ENCODE results near the gene UTS2B.
"Not testable (repeated sequence)": the region's sequence is repeated elsewhere in the genome, so short reads cannot be mapped to it uniquely, and the experiment has no call there.

UTS2B gene

DNA sequence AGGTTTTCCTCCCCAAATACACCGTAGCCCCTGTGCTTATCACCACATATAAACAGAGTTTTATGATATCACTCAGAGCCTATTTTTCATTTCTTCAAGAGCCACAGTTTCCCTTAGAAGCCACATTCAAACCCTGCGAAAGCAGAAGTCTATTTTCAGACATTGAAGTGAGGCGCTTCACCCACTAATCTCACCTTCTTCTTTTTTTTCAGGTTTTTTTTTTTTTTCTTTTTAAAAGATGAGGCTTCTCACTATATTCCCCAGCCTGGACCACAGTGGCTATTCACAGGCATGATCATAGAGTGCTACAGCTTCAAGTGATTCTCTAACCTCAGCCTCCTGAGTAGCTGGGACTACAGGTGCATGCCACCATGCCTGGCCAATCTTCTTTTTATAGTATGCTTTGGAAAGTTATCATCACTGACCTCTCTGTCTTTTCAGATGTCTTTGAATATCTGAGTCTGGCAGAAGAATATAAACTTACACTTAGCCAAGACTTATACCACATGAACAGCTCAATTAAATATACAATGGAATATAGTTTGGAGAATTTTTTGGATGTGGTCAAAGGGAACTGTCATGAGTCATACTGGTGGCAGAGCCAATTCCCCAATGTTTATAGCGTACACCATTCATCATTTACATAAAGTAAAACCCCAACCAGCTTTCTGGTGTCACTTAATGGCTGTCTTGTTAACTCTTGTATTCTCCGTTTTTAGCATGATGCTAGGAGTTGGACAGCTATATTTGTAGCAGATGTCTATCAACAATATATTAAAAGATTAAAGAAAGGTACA is 60.8 kb downstream of the UTS2B start:
- DNase-seq: no peak

DNA sequence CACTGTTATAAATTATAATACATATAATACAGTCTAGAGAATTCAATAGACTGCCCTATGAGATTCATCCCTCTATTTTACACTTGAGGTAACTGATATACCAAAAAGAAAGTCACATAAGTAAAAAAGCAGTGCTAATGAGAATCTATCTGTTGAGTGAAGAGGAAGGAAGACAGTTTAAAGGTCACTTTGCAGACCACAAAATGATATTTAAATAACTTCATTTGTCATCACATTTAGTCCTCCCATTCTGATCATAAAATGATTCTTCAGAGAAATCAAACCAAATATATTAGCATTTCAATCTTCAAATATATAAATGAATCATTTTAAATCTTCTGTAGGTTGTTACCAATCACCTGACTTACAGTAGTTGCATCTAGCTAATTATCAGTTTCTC is 61.6 kb downstream of the UTS2B start:
- no peak for DNase-seq

DNA sequence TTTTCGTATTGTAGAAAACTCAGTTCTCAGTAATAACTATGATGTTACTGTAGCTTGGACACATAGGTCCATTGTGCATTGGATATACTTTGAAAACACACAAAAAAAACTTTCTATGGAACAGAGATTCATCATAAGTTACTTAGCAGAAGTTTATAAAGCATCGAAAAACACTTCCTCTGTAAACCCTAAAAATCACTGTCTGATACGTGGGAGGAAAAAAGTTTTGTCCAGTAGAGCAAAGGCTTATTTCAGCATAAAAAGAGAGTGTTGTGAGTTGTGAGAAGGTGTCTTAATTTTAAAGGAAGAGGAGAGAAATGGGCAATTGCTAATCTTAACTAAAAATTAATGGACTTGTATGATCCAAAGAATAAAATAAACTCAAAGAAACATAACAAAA is 66.5 kb downstream of the UTS2B start:
- no peak for DNase-seq

DNA sequence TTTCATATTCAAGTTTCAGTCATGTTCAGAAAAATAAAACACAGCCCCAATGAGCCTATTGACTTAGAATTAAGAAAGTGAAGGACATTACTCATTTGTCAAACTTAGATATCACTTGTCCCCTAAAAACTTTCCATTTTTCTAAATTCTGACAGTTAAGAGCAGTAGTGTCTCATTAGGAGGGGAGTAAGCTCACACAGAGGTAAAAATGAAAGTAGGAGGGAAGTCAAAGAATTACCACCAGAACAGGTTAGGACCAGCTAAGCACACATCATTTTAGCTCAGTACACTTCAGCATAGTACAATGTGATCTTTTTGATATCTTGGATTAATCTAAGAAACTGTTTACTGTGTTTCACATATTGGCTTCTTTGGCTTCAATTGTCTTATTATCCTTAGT is 67.0 kb downstream of the UTS2B start:
- no peak for DNase-seq

DNA sequence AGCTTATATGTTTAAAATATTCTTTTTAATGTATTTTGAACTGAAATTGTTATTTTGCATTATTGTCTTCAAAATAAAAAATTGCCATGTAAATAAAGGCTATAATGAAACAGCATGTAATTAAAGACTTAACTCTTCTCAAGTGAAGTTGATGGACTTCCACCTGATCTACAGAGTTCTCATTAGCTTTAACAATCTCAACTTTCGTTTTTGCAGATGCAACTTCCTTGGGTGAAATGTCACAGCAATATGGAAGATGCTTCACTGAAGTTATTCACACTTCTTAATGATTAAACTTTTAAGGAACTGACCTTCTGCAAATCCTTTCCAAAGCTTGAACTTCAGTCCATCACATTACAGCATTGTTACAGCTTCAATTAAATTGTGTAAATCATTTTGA is 67.7 kb downstream of the UTS2B start:
- no peak for DNase-seq

DNA sequence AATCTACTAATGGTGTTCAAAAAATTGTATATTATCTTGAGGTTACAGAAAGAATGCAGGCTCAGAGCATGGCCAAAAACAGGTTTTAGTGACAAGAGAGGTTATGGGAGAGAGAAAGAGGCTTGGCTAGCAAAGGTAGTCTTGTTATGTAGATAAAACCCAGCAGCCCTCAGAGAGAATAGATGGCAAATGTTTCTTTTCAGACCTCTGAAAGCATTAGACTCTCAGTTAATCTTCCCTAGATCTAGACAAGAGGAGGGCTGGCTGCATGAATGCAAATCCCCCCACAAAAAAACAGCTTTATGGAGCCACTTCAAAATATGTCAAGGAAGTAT is 69.1 kb downstream of the UTS2B start:
- no peak for DNase-seq

DNA sequence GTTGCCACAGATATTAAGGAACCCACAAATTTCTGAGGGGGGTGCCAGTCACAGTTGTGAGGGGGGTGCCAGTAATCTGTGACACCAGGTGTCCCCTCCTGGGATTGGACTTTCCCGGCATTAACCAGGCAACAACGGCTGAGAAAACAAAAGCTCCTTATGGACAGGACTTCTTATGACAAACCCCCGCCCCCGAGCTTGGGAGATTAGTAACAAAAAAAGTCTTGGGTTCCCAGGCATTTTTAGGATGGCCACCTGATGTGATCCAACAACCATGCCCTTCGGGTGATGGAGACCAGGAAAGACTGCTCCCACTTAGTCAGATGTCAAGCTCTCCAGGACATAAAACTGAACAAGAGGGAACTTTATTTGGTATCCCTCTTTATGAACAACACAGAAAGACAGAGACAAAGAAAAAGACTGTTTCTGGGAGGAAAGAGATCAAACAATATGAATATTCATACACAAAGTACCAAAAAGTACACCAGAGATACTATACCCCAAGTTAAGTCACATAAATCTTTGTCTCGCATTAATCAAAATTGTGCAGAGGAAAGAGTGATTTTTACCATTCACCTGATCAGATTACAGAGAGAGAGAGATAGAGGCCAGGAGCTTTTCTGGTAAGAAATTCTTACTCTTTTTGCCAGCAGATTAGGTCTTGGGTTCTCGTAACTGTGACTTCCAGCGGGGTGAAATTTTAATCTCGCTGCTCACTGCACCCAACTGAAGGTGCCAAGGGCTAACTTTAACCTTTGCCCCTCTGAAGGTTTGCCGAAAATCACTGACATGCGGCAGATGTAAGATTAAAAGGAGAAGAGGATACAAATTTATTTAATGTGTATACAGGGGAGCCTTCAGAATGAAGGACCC is 69.7 kb downstream of the UTS2B start:
- no peak for DNase-seq

DNA sequence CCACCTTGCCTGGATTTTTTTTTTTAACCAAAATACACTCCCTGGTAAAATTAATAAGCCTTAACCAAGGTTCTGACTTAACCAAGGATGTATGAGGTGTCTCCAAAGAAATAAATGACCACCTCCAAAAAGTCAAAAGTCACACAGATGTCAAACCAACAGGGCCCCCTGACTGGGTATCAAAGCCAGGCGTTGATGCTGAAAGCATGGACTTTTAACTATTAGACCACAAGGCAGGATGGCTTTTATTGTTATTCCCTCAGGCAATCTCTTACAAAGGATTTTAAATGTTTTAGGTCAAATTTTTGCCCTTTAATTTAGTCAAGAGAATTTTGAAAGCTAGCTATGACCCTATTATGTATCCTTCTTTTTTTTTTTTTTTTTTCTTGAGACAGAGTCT is 70.8 kb downstream of the UTS2B start:
- DNase-seq: no peak

DNA sequence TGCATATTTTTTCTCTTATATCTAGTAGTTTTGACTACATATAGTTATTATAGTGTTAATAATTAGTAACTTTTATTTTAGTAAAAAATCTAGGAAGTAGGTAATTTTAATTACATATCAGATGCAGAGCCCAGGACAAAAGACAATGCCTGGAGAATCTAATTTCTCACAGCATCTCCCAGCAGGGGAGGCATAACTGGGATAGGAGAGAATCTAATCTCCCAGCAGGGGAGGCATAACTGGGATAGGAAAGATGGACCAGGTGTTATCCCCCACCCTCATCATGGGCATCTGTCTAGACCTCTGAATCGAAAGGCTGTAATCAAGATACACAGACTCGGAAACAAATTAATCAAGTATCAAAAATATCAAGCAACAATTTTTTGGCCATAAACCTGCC is 73.0 kb downstream of the UTS2B start:
- no peak for DNase-seq

DNA sequence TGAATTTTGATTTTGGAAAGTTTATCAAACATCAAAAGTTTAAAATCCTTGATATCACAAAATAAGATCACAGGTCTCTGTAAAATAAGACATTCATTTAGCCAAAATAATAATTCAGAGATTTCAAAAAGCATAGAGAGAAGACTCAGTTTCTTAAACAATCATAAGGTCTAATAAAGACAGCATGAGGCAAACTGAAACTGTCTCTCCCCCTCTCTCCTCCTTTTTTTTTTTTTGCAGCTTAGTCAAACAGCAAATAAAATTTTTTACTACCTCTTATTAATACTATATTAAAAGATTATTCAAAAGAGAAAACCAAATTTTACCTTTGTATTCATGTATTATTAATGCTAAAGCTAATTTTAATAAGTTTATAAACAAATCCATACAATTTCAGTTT is 73.9 kb downstream of the UTS2B start:
- no peak for DNase-seq

DNA sequence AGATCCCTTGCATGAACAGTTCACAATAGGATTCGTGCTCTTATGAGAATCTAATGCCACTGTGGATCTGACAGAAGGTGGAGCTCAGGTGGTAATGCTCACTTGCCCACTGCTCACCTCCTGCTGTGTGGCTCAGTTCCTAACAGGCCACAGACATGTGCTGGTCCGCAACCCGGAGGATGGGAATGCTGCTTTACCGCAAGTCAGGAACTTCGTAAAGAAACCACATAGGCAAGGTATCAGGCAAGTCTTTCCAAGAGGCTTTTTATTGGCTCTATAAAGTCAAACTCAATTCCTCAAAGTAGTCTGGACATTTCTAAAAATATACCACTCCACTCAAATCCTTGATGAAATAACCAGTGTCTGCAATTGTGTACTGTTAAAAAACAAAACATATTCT is 75.2 kb downstream of the UTS2B start:
- DNase-seq: no peak

DNA sequence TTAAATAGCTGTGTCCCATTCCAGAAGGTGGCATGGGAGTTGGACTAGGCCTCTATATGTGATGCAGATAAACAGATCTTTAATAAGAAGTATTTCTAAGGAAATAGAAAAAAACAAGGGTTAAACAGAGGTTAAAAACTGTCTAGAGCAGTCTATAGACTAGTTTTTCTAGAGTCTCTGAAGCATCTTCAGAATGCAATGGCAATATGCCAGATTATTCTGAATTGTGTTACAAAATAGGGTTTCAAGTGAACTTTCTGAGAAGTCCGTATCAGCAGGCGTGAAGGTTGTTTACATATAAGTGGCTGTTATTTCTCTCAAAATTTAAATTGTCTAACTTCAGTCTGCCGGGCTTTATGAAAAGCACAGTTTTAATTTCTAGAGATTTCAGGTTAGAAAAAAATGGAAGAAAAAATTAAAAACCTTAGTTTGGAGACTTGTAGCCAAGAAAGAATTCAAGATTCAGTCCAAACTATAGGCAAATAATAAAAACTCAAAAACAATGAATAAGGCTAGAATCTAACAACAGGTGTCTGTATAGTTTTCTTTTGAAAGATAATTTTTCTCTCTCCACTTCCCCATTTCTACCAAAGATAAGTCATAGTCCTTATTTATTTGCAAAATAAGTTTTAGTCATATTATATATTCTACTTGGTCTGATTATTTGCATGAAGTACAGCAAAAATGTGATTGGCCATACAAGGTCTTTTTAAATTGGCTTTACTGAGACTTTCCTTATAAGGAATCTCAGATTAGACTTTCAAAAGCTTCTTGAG is 76.0 kb downstream of the UTS2B start:
- DNase-seq: no peak

DNA sequence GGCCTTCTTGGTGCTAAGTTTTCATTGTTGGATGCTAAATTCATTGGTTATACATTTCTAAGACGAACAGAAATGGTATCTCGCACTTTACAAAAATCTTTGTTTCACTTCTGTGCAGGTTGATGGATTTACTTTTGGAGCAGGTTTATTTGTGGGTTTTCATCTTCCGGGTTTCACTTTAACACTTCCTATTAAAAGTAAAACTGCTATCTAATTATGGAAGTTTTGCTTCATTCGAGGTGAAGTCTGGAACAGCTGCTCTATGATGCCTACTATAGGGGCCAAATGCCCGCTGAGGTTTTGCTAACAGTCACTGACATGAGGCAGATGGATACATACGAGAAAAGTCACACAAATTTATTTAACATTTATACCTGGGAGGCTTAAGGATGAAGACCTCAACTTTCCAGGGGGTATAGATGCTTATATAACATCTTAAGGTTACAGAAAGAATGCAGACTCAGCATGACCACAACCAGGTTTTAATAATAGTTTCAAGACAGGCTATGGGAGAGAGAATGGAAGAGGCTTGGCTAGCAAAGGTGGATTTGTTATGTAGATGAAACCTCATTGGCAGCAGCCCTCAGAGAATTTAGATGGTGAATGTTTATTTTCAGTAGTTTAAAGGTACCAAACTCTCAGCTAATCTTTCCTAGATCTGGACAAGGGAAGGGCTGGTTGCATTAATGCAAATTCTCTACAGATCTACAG is 77.1 kb downstream of the UTS2B start:
- no peak for DNase-seq

DNA sequence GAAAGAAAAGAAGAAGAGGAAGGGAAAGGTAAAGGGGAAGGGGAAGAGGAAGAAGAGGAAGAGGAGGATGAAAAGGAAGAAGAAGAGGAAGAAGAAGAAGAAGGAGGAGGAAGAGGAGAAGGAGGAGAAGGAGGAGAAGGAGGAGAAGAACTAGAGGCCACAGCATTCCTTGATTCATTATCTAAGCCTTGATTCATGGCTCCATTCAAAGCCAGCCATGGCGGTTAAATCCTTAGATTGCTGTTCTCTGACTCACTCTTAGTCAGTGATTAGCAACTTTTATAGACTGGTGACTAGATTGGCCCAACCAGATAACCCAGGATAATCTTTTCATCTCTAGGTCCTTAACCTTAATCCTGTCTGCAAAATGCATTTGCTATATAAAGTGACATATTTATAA is 83.7 kb downstream of the UTS2B start:
- DNase-seq: no peak

DNA sequence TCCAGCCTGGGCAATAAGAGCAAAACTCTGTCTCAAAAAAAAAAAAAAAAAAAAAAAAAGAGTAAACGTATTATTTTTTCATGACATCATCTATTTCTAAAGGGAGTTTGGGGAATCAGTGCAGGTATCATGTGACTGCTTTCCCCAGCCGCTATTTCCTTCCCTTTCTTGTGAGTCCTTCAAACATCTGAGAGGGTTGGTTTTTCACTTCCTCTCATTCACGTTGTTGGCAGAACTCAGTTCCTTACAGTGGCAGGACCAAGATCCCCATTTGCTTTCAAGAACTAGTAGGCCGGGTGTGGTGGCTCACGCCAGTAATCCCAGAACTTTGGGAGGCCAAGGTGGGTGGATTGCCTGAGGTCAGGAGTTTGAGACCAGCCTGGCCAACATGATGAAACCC is 84.3 kb downstream of the UTS2B start:
- not testable (repeated sequence) for DNase-seq

DNA sequence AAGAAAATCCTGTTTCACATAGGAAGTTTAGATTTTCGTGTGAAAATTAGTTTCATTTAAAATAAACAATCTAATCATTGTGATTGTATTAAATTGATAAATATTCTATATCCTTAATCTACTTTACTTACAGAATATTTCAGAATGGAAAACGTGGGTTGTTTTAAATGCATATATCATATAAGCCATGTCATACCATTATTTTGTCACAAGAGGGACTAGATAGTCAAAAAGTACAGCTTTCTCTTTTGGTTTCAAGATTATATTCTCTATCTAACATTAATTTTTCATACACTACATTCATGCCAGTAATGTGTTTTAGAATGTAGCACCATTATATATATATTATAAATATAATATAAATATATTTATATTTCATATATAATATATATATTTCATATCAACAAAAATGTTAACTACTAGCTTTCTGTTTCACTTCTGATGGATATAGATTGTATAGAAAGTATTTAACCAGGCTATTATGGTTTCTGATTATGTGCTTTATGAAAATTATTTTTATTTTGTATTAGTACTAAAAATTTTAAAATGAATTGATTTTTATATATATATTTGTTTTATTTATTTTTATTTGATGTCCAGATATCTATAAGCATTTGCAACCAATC is 86.0 kb downstream of the UTS2B start:
- no peak for DNase-seq

DNA sequence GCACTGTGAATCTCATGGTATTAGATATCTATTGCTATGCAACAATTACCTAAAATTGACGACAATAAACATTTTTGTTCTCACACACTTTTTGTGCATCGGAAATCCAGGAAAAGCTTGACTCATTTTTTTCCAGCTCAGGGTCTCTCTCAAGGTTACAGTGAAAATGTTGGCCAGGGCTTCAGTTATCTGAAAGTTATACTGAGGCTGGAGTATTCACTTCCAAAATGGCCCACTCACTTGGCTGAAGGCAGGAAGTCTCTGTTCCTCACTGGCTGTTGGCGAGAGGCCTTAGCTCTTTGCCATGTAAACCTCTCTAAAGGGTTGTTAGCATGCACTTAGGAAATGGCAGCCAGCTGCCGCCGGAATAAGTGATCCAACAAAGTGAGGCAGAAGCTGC is 89.8 kb downstream of the UTS2B start:
- DNase-seq: no peak

DNA sequence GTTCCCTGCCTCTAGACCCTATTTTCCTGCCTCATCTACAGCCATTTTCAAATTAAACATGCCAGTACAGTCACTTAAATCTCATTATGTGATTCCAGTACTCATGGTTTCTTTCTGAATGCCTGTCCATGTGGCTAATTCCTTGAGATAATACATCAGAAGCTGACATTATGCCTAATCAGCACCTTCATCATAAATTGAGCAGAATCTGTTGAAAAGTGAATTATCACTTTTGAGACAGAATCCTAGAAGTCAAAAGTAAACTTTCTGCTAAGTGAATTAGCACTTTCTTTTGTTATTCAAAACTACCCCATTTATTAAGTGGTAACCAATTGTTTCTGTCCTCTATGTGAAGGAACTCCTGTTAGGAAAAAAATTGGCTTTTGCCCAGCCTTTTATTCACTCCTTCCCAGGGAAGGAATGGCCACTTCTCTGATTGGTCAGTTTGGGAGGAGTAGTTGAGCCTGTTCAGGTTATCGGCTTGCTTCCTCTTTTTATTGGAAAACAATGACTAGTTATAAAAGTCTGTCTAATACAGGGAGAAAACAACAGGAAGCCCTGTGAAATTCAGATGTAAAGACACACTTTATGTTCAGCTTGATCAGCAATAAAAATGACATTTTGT is 90.8 kb downstream of the UTS2B start:
- no peak for DNase-seq

DNA sequence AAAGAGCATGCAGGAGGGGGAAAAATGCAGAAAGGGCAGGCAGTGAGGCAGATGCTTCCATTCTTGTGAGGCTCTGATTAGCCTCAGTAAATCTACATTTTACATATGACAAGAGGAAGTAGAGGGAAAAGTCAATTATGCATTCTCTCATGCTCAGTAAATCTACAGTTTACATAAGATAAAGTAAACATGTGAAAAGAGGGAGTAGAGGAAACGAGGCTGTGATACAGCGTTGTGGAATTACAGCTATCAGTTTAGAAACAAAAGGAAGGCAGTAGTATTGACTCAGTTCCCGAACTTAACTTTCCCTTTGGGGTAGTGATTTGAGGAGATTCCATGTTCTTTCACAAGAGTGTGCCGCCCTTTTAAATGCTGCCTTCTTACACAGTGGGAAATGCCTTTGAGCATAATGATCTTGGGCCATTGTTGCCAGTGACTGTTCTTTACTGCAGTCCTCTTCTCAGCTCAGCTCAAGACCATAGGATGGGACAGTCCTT is 92.0 kb downstream of the UTS2B start:
- DNase-seq: no peak

DNA sequence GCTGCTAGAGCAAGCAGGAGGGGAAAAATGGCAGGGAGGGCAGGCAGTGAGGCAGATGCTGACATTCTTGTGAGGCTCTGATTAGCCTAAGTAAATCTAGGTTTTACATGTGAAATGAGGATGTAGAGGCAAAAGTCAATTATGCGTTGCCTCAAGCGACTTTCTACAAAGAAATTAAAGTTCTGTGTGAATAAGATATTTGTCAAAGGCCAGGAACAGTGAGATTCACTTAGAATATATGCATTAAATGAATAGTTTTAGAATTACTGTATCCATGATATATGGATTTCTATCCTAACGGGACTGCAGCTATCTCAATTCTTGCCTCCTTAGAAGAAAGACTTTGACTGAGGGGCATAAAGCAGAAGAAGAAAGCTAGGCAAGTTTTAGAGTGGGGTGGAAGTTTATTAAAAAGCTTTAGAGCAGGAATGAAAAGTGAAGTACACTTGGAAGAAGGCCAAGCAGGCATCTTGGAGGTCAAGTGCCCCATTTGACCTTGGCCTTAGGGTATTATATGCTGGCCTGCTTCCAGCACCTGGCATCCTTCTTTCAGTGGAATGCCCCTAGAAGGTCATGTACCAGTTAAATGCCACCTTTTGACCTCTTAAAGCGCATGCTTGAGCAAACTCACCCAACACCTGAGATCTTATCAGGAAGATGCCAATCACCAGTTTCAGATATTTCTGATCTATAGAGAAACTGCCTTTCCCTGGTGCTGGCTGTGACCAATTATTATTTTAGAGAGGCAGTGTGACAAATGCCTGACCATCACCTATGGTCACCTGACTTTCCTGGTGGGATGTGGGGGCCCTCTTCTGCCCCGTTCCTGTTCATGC is 93.1 kb downstream of the UTS2B start:
- DNase-seq: no peak

DNA sequence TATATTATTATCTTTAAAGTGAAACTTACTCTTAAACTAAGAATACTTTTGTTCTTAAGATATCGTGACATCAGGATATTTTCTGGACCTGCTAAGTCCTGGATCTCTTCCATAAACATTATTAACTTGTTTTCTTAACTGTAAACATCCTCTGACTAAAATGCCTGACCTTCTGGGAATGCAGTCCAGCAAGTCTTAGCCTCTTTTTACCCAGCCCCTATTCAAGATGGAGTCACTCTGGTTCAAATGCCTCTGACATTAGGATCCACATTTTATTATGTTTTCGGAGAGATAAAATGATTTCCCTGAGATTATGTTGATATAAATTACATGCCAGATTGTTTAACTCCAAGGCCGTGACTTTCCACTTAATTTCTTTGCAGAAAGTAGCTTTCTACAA is 93.7 kb downstream of the UTS2B start:
- DNase-seq: no peak
